MCF 10A (cell line): ENCODE results near the gene KRTAP5-2. TPM values are rescaled to one million over a fixed set of nuclear protein-coding genes. Genes with fewer than 3 reads are reported as not detected.

ENCODE experiments used
- BruUV-seq: library from RNA; stranded (reverse); fragments of 400-500 nt; replicated peaks from 2 replicates; lab custom pipeline; 2021; lab: Mats Ljungman, UMichigan
- CTCF ChIA-PET: fragments of 300-600 bp; sonication (Branson Sonifier 250); formaldehyde crosslinking; extraction: SDS; loops from one replicate; lab custom pipeline; 2021; ENCODE audit warnings: antibody characterized with exemption, inconsistent platforms; lab: Yijun Ruan, JAX
- POLR2A ChIA-PET: fragments of 300-600, 350-650 bp; sonication (Branson Sonifier 250); formaldehyde crosslinking; extraction: SDS; loops from one replicate; lab custom pipeline; 2020; ENCODE audit warnings: antibody characterized with exemption, inconsistent platforms; lab: Yijun Ruan, JAX
- DNase-seq: peaks from one replicate; pipeline ENCODE4 v3.0.0-alpha.2; 2018; ENCODE audit not compliant: unreplicated experiment
- H3K27ac Mint-ChIP-seq: one replicate; pipeline ENCODE4 v1.8.0; 2022; ENCODE audit warnings: mild to moderate bottlenecking, low read depth, mixed read lengths; ENCODE audit not compliant: unreplicated experiment
- H3K27me3 Mint-ChIP-seq: one replicate; pipeline ENCODE4 v1.8.0; 2022; ENCODE audit warnings: mixed read lengths; ENCODE audit not compliant: insufficient read depth, unreplicated experiment
- H3K36me3 Mint-ChIP-seq: one replicate; pipeline ENCODE4 v1.8.0; 2022; ENCODE audit warnings: mild to moderate bottlenecking, moderate library complexity, mixed read lengths; ENCODE audit not compliant: insufficient read depth, unreplicated experiment
- H3K4me1 Mint-ChIP-seq: one replicate; pipeline ENCODE4 v1.8.0; 2022; ENCODE audit warnings: mixed read lengths; ENCODE audit not compliant: insufficient read depth, unreplicated experiment
- H3K4me3 Mint-ChIP-seq: one replicate; pipeline ENCODE4 v1.8.0; 2022; ENCODE audit warnings: mild to moderate bottlenecking, moderate library complexity, mixed read lengths; ENCODE audit not compliant: unreplicated experiment
- H3K9me3 Mint-ChIP-seq: one replicate; pipeline ENCODE4 v1.8.0; 2022; ENCODE audit warnings: mixed read lengths; ENCODE audit not compliant: unreplicated experiment
- intact Hi-C: fragments of 100-400 bp; cut with micrococcal nuclease; formaldehyde crosslinking; loops from 2 replicates; pipeline ENCODE4 v1.14.1; 2022
- total RNA-seq: library from RNA; stranded (reverse); gene quantifications from 2 replicates; pipeline ENCODE4 v1.2.3, GENCODE V29; 2022
- TF ChIP-seq, protein P1 (sequence below): fragments of 200-600 bp; IDR thresholded peaks from one replicate; pipeline ENCODE4 v1.8.0; 2022; ENCODE audit warnings: antibody characterized with exemption, mild to moderate bottlenecking; ENCODE audit not compliant: unreplicated experiment

KRTAP5-2 gene
- total RNA-seq, 1 experiment from 2014 or later = not detected

DNA sequence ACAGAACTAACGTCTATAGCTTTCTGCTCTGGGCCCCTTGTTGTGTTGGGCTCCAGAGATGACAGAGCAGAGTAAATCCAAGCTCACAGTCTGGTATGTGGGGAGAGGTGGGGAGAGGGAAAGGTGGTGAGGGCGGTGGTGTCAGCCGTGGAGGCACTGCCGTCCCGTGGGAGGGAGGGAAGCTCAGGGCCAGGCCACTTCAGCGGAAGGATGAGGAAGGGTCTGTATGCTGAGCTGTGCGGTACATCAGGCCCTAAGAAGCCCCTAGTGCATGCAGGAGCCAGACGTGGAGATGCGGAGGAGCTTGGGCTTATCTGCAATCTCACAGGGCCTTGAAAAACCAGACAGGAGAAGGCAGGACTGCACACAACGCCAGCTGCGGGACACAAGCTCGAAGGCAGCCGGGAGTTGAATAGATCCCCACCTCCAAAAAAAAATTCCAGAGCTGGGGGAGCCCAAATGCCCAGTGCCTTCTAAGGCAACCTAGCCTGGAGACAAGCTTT is 33.0 kb upstream of the KRTAP5-2 start:
- Mint-ChIP-seq H3K4me1 (peaks cover 5% of the 10 kb centered on the region), H3K9me3 (no peaks in the 10 kb centered on the region), H3K4me3 (no peak overlapping the region), H3K36me3 (no peaks in the 10 kb centered on the region), H3K27ac (no peak overlapping the region), H3K27me3 (peaks cover 79% of the 10 kb centered on the region)
- DNase-seq = no peak
- CTCF ChIA-PET = interaction anchor here (0.5 to 2.2 kb wide), 9 partner anchors 9 to 1000 kb away, joined by 3 to 11 read pairs (median 3); no protein-coding TSS in a partner anchor
- TF ChIP-seq, protein P1, sequence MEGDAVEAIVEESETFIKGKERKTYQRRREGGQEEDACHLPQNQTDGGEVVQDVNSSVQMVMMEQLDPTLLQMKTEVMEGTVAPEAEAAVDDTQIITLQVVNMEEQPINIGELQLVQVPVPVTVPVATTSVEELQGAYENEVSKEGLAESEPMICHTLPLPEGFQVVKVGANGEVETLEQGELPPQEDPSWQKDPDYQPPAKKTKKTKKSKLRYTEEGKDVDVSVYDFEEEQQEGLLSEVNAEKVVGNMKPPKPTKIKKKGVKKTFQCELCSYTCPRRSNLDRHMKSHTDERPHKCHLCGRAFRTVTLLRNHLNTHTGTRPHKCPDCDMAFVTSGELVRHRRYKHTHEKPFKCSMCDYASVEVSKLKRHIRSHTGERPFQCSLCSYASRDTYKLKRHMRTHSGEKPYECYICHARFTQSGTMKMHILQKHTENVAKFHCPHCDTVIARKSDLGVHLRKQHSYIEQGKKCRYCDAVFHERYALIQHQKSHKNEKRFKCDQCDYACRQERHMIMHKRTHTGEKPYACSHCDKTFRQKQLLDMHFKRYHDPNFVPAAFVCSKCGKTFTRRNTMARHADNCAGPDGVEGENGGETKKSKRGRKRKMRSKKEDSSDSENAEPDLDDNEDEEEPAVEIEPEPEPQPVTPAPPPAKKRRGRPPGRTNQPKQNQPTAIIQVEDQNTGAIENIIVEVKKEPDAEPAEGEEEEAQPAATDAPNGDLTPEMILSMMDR = no peak
- no TSS peak for BruUV-seq
- intact Hi-C loops = no loop called here
- POLR2A ChIA-PET = no interaction called here

DNA sequence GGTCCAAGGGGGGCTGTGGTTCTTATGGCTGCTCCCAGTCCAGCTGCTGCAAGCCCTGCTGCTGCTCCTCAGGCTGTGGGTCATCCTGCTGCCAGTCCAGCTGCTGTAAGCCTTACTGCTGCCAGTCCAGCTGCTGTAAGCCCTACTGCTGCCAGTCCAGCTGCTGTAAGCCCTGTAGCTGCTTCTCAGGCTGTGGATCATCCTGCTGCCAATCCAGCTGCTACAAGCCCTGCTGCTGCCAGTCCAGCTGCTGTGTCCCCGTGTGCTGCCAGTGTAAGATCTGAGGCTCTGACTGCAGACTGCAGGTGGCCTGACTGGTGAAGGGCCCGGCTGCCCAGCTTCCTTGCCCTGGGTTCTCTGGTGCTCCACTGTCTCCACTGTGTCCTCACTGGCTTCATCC is 32.2 kb upstream of the KRTAP5-2 start:
- Mint-ChIP-seq H3K36me3 (no peaks in the 10 kb centered on the region), H3K27me3 (peaks cover 79% of the 10 kb centered on the region), H3K4me1 (peaks cover 5% of the 10 kb centered on the region), H3K4me3 (no peak overlapping the region), H3K27ac (no peak overlapping the region), H3K9me3 (no peaks in the 10 kb centered on the region)
- intact Hi-C loops = no loop called here
- ChIA-PET POLR2A (no interaction called here), CTCF (interaction anchor here (0.7 to 1.4 kb wide), 3 partner anchors 14 to 369 kb away, joined by 3 to 5 read pairs (median 4); no protein-coding TSS in a partner anchor)
- no TSS peak for BruUV-seq
- TF ChIP-seq, protein P1 = no peak
- DNase-seq = no peak

- DNase-seq = no peak
- peaks cover 5% of the 10 kb centered on the region for H3K4me1 Mint-ChIP-seq
- H3K9me3 Mint-ChIP-seq = no peaks in the 10 kb centered on the region
- TF ChIP-seq, protein P1 = no peak
- peaks cover 79% of the 10 kb centered on the region for H3K27me3 Mint-ChIP-seq
- ChIA-PET CTCF (interaction anchor here (0.6 to 1.7 kb wide), 12 partner anchors 10 to 795 kb away, joined by 3 to 7 read pairs (median 3); partner anchors contain the start of gene KRTAP5-2), POLR2A (no interaction called here)
- no peak within 1 kb of the TSS for H3K4me3 Mint-ChIP-seq
- H3K27ac Mint-ChIP-seq = no peak within 1 kb of the TSS
- no peaks in the 10 kb centered on the region for H3K36me3 Mint-ChIP-seq
- BruUV-seq = no TSS peak
- intact Hi-C loops = no loop called here
Measured at GRCh38 chr11:1629326-1630185, 31.5 kb upstream of the KRTAP5-2 start, which contains the start of gene KRTAP5-5. Gene KRTAP5-5, plus strand, starts transcription at chr11:1629775. Its CDS starts 66 bp downstream, at chr11:1629841.
